ENCODE data around the gene NME3.
A peak's percentile ranks its signal among the peaks of the same experiment; 100 is the strongest.
"Not testable (repeated sequence)": the region's sequence is repeated elsewhere in the genome, so short reads cannot be mapped to it uniquely, and the experiment has no call there.

Gene NME3

GRCh38 chr16:1771188-1771863 lies at the start of gene NME3:
Gene NME3 (minus strand): TSS chr16:1771543. CDS start chr16:1771534, 9 bp downstream.
- peak in 1 of 2 experiments; percentile 15 for DNase-seq (ENCODE audit: low read depth in 2 of 2)

- DNase-seq (ENCODE audit: low read depth in 2 of 2), result no peak
Measured at GRCh38 chr16:1820946-1821290, 49.6 kb upstream of the NME3 start.

GRCh38 chr16:1820096-1820945 lies 49.0 kb upstream of the NME3 start:
- no peak for DNase-seq (ENCODE audit: low read depth in 2 of 2)

- DNase-seq (ENCODE audit: low read depth in 2 of 2), result no peak
Measured at GRCh38 chr16:1819611-1820010, 48.3 kb upstream of the NME3 start.

GRCh38 chr16:1818873-1819525 lies 47.7 kb upstream of the NME3 start:
- no peak for DNase-seq (ENCODE audit: low read depth in 2 of 2)

- DNase-seq (ENCODE audit: low read depth in 2 of 2), result no peak
Measured at GRCh38 chr16:1818204-1818872, 47.0 kb upstream of the NME3 start.

GRCh38 chr16:1817716-1818115 lies 46.4 kb upstream of the NME3 start:
- DNase-seq (ENCODE audit: low read depth in 2 of 2), result no peak

- no peak for DNase-seq (ENCODE audit: low read depth in 2 of 2)
Measured at GRCh38 chr16:1817276-1817589, 45.9 kb upstream of the NME3 start.

- DNase-seq (ENCODE audit: low read depth in 2 of 2), result no peak
Measured at GRCh38 chr16:1816396-1817275, 45.3 kb upstream of the NME3 start.

GRCh38 chr16:1815461-1815860 lies 44.1 kb upstream of the NME3 start:
- DNase-seq (ENCODE audit: low read depth in 2 of 2), result no peak

- peak; percentile 10 to 23 for DNase-seq (ENCODE audit: low read depth in 2 of 2)
Measured at GRCh38 chr16:1812732-1813163, 41.4 kb upstream of the NME3 start.

GRCh38 chr16:1810536-1810935 lies 39.2 kb upstream of the NME3 start:
- no peak for DNase-seq (ENCODE audit: low read depth in 2 of 2)

- no peak for DNase-seq (ENCODE audit: low read depth in 2 of 2)
Measured at GRCh38 chr16:1810106-1810505, 38.8 kb upstream of the NME3 start.

- no peak for DNase-seq (ENCODE audit: low read depth in 2 of 2)
Measured at GRCh38 chr16:1809281-1809801, 38.0 kb upstream of the NME3 start.

- DNase-seq (ENCODE audit: low read depth in 2 of 2), result no peak
Measured at GRCh38 chr16:1808691-1809090, 37.3 kb upstream of the NME3 start.

GRCh38 chr16:1807626-1808025 lies 36.3 kb upstream of the NME3 start:
- DNase-seq (ENCODE audit: low read depth in 2 of 2), result no peak

GRCh38 chr16:1800701-1801100 lies 29.4 kb upstream of the NME3 start:
- peak in 1 of 2 experiments; percentile 3 for DNase-seq (ENCODE audit: low read depth in 2 of 2)

- not testable (repeated sequence) for DNase-seq (ENCODE audit: low read depth in 2 of 2)
Measured at GRCh38 chr16:1799263-1799662, 27.9 kb upstream of the NME3 start.

- no peak for DNase-seq (ENCODE audit: low read depth in 2 of 2)
Measured at GRCh38 chr16:1794908-1795666, 23.7 kb upstream of the NME3 start.

GRCh38 chr16:1794221-1794871 lies 23.0 kb upstream of the NME3 start:
- DNase-seq (ENCODE audit: low read depth in 2 of 2), result no peak
